GM12864 (cell line): Measurements from ENCODE around the gene TAF5L.

Experiments
- DNase-seq: peaks from one replicate; pipeline ENCODE4 v3.0.0-alpha.2; 2011; ENCODE audit warnings: low read depth
- H3K4me3 ChIP-seq: 2 replicates; pipeline ENCODE4 v1.5.1; 2011; ENCODE audit warnings: mild to moderate bottlenecking, low read depth, low read length, control low read depth
- TF ChIP-seq, protein P1 (sequence below): IDR thresholded peaks from 2 replicates; pipeline ENCODE4 v1.5.1; 2011; ENCODE audit warnings: low read depth, mild to moderate bottlenecking, moderate library complexity, low read length, control low read depth, inconsistent platforms; ENCODE audit errors: missing control alignments

Gene TAF5L

DNA sequence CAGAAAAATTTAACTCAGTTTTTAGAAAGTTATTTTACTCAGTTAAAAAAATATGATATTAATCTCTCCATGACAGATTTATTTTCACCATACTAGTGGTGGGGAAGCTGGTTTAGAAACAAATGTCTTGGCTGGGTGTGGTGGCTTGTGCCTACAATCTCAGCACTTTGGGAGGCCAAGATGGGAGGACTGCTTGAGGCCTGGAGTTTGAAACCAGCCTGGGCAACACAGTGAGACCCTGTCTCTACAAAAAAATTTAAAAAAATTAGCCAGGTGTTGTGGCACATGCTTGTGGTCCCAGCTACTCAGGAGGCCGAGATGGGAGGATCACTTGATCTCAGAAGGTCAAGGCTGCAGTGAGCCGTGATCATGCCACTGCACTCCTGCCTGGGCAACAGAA, 17.3 kb downstream of the TAF5L start:
- no peak overlapping the region for H3K4me3 ChIP-seq
- no peak for DNase-seq
- TF ChIP-seq, protein P1, sequence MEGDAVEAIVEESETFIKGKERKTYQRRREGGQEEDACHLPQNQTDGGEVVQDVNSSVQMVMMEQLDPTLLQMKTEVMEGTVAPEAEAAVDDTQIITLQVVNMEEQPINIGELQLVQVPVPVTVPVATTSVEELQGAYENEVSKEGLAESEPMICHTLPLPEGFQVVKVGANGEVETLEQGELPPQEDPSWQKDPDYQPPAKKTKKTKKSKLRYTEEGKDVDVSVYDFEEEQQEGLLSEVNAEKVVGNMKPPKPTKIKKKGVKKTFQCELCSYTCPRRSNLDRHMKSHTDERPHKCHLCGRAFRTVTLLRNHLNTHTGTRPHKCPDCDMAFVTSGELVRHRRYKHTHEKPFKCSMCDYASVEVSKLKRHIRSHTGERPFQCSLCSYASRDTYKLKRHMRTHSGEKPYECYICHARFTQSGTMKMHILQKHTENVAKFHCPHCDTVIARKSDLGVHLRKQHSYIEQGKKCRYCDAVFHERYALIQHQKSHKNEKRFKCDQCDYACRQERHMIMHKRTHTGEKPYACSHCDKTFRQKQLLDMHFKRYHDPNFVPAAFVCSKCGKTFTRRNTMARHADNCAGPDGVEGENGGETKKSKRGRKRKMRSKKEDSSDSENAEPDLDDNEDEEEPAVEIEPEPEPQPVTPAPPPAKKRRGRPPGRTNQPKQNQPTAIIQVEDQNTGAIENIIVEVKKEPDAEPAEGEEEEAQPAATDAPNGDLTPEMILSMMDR, result no peak

GRCh38 chr1:229607370-229607769, 18.6 kb downstream of the TAF5L start:
- TF ChIP-seq, protein P1, result no peak
- no peak for DNase-seq
- no peak overlapping the region for H3K4me3 ChIP-seq

DNA sequence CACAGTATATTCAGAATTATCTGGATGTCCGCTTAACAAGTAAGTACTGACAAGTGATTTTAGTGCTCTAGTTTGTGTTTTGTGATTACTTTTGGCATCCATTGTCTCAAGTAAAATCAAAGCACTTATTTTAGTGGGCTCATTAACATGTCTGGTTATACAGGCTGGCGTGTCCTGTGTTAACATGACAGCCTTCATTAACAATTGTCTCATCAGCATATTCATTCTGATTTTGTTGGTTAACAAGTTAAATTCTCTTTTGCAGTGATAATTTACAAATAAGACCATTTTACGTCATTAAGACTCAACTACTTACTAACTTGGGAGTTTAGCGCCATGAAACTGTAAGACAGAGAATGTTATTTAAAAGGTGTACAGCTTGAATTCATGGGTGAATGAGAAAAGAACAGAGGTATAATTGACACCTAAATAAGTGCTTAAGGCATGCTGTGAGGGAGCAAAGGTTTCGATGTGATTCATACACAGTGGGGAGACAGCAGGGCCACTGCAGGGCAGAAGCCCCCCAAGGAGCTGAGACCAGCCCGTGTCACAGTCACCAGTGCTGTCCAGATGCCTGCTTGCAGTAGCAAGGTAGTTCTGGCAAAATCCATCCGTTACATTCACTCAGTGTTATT, 22.4 kb downstream of the TAF5L start:
- no peak for DNase-seq
- TF ChIP-seq, protein P1, result no peak
- H3K4me3 ChIP-seq, result no peak overlapping the region

DNA sequence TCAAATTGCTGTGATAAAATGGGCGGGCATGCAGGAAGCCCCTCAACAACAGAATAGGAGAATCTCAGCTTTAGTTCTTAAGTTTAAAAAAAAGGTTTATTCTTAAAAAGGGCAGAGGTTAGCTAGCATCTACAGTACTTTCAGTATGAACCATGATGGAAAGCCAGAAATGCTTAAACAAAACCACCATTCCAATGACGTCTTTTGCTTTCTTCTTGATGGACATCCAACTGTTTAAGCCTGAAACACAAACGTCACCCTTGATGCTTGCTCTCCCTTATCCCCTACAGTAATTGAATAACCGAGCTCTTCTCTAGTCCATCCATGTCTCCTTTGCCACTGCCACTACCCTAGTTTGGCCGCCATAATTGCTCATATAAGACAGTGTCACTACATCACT, 25.7 kb downstream of the TAF5L start:
- no peak overlapping the region for H3K4me3 ChIP-seq
- DNase-seq, result no peak
- TF ChIP-seq, protein P1, result no peak

DNA sequence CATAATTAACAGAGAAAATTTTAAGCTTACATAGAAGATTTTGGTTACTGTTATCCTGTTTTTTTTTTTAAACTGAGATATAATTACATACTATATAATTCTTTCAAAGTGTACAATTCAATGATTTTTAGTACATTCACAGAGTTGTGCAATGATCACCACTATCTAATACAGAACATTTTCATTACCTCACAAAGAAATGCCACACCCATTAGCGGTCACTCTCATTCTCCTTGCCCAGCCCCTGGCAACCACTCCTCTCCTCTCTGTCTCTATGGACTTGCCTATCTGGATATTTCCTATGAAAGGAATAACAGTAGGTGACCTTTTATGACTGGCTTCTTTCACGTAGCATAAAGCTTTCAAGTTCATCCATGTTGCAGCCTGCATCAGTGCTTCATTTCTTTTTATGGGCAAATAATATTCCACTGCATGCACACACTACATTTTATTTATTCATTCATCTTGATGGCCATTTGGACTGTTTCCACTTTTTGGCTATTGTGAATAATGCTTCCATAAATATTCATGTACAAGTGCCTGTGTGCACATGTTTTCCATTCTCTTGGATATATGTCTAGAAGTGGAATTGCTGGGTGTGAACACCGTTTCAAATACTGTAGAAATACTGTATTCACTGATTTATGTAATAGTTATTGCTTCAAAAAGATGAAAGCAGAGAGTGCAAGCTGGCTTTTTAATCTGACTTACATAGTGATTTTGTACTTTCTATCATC, 26.5 kb downstream of the TAF5L start:
- DNase-seq, result no peak
- H3K4me3 ChIP-seq, result no peak overlapping the region
- TF ChIP-seq, protein P1, result no peak

DNA sequence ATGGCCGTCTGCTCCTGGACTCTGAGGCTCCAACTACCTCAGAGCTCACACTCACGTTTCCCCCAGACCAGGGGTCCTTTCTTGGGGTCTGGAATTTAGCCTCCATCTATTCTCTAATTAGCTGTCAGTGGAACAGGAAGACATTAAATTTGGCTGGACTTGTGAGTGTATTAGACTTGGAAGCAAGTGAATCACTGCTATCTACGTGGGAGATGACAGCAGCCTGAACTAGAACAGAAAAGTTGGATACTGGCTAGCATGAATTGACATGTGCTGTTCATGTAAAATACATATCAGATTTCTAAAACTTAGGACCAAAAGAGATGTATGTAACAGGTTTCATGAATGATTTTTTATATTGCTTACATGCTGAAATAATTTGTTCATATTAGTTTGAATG, 28.0 kb downstream of the TAF5L start:
- DNase-seq, result no peak
- TF ChIP-seq, protein P1, result no peak
- H3K4me3 ChIP-seq, result no peak overlapping the region
